ENCODE measurements around the gene RAB22A.

RAB22A gene

GRCh38 chr20:58308680-58309527 is 611 bp upstream of the RAB22A start:
- TF ChIP-seq ARNTL (CRISPR knock-in tag; IDR thresholded peaks at IDR 0.05; ENCODE audit: borderline replicate concordance, low read depth): no peak
- TF ChIP-seq SNAI2 (CRISPR knock-in tag; IDR thresholded peaks at IDR 0.05): no peak
- TF ChIP-seq PPARA (CRISPR knock-in tag; IDR thresholded peaks at IDR 0.05; ENCODE audit: borderline replicate concordance): no peak
- TF ChIP-seq CSDC2 (CRISPR knock-in tag; IDR thresholded peaks at IDR 0.05): no peak
- peak; percentile 87 for ATAC-seq

- 0 out of 3 replicates have a peak, but pooled peaks have one; percentile 5 for ATAC-seq
- TF ChIP-seq ZFP30 (CRISPR knock-in tag; IDR thresholded peaks at IDR 0.05) (no peak), ESRRG (CRISPR knock-in tag; IDR thresholded peaks at IDR 0.05) (no peak), CREB5 (CRISPR knock-in tag; IDR thresholded peaks at IDR 0.05; ENCODE audit: low read depth) (no peak), TCF4 (CRISPR knock-in tag; IDR thresholded peaks at IDR 0.05; ENCODE audit: borderline replicate concordance) (no peak), ZNF565 (CRISPR knock-in tag; conservative IDR thresholded peaks at IDR 0.05; ENCODE audit: low read depth) (no peak), CSRNP3 (CRISPR knock-in tag; IDR thresholded peaks at IDR 0.05) (no peak), TSHZ2 (CRISPR knock-in tag; IDR thresholded peaks at IDR 0.05) (no peak), ZFP3 (CRISPR knock-in tag; IDR thresholded peaks at IDR 0.05) (no peak), PATZ1 (CRISPR knock-in tag; IDR thresholded peaks at IDR 0.05; ENCODE audit: borderline replicate concordance) (no peak)
Measured at GRCh38 chr20:58310291-58310782, 822 bp downstream of the RAB22A start.

GRCh38 chr20:58312836-58313235 is 3.3 kb downstream of the RAB22A start:
- ATAC-seq: no peak
- no peak for TF ChIP-seq ZFP30 (CRISPR knock-in tag; IDR thresholded peaks at IDR 0.05)
- TF ChIP-seq BACH2 (CRISPR knock-in tag; IDR thresholded peaks at IDR 0.05; ENCODE audit: borderline replicate concordance): no peak
- TF ChIP-seq ZNF565 (CRISPR knock-in tag; conservative IDR thresholded peaks at IDR 0.05; ENCODE audit: low read depth): no peak
- no peak for TF ChIP-seq ZNF70 (CRISPR knock-in tag; IDR thresholded peaks at IDR 0.05)

- no peak for ATAC-seq
- TF ChIP-seq CSDC2 (CRISPR knock-in tag; IDR thresholded peaks at IDR 0.05) (no peak), GLIS3 (CRISPR knock-in tag; IDR thresholded peaks at IDR 0.05) (no peak), SNAI2 (CRISPR knock-in tag; IDR thresholded peaks at IDR 0.05) (no peak), PPARA (CRISPR knock-in tag; IDR thresholded peaks at IDR 0.05; ENCODE audit: borderline replicate concordance) (no peak), ZFP3 (CRISPR knock-in tag; IDR thresholded peaks at IDR 0.05) (no peak), TSHZ2 (CRISPR knock-in tag; IDR thresholded peaks at IDR 0.05) (no peak), RARB (CRISPR knock-in tag; IDR thresholded peaks at IDR 0.05) (no peak), CREB5 (CRISPR knock-in tag; IDR thresholded peaks at IDR 0.05; ENCODE audit: low read depth) (no peak), POU6F1 (CRISPR knock-in tag; IDR thresholded peaks at IDR 0.05; ENCODE audit: borderline replicate concordance, low read depth) (no peak), ESRRG (CRISPR knock-in tag; IDR thresholded peaks at IDR 0.05) (no peak), TCF4 (CRISPR knock-in tag; IDR thresholded peaks at IDR 0.05; ENCODE audit: borderline replicate concordance) (no peak), BACH2 (CRISPR knock-in tag; IDR thresholded peaks at IDR 0.05; ENCODE audit: borderline replicate concordance) (no peak), ARNTL (CRISPR knock-in tag; IDR thresholded peaks at IDR 0.05; ENCODE audit: borderline replicate concordance, low read depth) (no peak), ZC3H10 (CRISPR knock-in tag; IDR thresholded peaks at IDR 0.05) (no peak), TOX (CRISPR knock-in tag; IDR thresholded peaks at IDR 0.05; ENCODE audit: borderline replicate concordance) (no peak)
Measured at GRCh38 chr20:58313396-58313795, 3.9 kb downstream of the RAB22A start.

All from SK-N-SH treated with all-trans-retinoic acid at 6 μM for 48 hours (cell line).